ENCODE results near the gene PALM. TPM values are rescaled to one million over a fixed set of nuclear protein-coding genes. Genes with fewer than 3 reads are reported as not detected.
"Not testable (repeated sequence)": the region's sequence is repeated elsewhere in the genome, so short reads cannot be mapped to it uniquely, and the experiment has no call there.

The PALM gene
- total RNA-seq, 2 donors from 2014 or later, result 0.72 to 2.0 TPM

GRCh38 chr19:685454-685931 lies 23.2 kb upstream of the PALM start:
- Mint-ChIP-seq H3K4me1 (ENCODE audit: low read depth) (no peaks in the 10 kb centered on the region), H3K27ac (no peak overlapping the region), H3K4me3 (no peak overlapping the region), H3K36me3 (ENCODE audit: insufficient read depth in 2 of 2) (no peaks in the 10 kb centered on the region), H3K9me3 (no peaks in the 10 kb centered on the region), H3K27me3 (ENCODE audit: low read depth) (no peaks in the 10 kb centered on the region)
- no peak for ATAC-seq (replicated peaks in 1 of 2)
- no peak for DNase-seq

DNA sequence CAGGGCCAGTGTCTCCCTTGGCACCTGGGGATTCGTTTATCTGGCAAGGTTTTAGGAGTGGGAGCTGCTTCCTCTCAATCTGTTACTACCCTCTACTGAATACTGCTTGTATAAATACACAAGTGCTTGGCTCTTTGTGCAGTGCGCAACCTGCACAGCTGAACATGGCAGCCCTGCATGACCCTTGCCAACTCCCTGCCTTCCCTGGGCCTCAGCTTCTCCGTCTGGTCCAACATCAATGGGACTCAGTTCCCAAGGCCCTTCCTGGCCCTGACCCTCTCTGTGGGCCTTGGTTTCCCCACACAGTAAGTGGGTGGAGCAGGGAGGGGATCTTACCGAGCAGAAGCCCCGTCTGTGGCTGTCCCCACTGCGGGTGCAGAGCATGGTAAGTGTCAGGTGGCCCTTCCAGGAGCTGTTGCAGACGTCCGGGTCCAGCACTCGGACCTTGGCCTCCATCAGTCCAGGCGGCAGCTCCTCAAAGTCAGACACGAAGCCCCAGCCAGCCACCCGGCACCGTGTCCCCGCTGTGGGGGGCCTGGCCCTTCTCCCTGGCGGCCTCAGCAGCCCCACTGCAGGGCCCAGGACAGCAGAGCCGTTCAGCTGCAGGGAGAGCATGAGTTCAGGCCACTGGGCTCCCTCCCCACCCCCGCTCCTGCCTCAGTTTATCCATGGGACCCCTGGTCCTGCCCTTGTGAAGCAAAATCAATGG lies 22.0 kb upstream of the PALM start:
- DNase-seq (no peak), ATAC-seq (replicated peaks in 1 of 2) (no peak)
- H3K9me3 Mint-ChIP-seq, result no peaks in the 10 kb centered on the region
- no peak overlapping the region for H3K27ac Mint-ChIP-seq
- H3K4me1 Mint-ChIP-seq (ENCODE audit: low read depth), result no peaks in the 10 kb centered on the region
- no peak overlapping the region for H3K4me3 Mint-ChIP-seq
- H3K27me3 Mint-ChIP-seq (ENCODE audit: low read depth), result no peaks in the 10 kb centered on the region
- H3K36me3 Mint-ChIP-seq (ENCODE audit: insufficient read depth in 2 of 2), result no peaks in the 10 kb centered on the region

- Mint-ChIP-seq H3K4me3 (no peak overlapping the region), H3K27me3 (ENCODE audit: low read depth) (no peaks in the 10 kb centered on the region), H3K27ac (no peak overlapping the region), H3K36me3 (ENCODE audit: insufficient read depth in 2 of 2) (no peaks in the 10 kb centered on the region), H3K9me3 (no peaks in the 10 kb centered on the region), H3K4me1 (ENCODE audit: low read depth) (no peaks in the 10 kb centered on the region)
- no peak for DNase-seq
- no peak for ATAC-seq (replicated peaks in 1 of 2)
Measured at GRCh38 chr19:687569-688166, 21.1 kb upstream of the PALM start.

DNA sequence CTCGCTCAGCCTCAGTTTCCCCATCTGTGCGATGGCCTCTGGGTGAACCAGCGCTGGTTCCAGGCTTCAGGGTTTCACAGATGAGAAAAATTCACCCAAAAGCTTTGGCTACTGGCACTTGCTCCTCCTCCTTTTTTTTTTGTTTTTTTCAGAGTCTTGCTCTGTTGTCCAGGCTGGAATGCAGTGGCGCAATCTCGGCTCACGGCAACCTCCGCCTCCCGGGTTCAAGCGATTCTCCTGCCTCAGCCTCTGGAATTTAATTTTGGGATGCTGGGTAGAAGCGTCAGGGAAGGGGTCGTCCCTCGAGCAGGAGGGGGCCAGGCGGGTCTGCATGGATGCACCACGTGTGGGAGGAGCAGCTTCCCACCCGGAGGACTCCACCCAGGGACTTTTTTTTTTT lies 20.5 kb upstream of the PALM start:
- Mint-ChIP-seq H3K9me3 (no peaks in the 10 kb centered on the region), H3K4me3 (no peak overlapping the region), H3K36me3 (ENCODE audit: insufficient read depth in 2 of 2) (no peaks in the 10 kb centered on the region), H3K4me1 (ENCODE audit: low read depth) (no peaks in the 10 kb centered on the region), H3K27me3 (ENCODE audit: low read depth) (no peaks in the 10 kb centered on the region), H3K27ac (no peak overlapping the region)
- ATAC-seq (replicated peaks in 1 of 2), result no peak
- DNase-seq, result no peak

- no peak overlapping the region for H3K4me3 Mint-ChIP-seq
- H3K36me3 Mint-ChIP-seq (ENCODE audit: insufficient read depth in 2 of 2), result no peaks in the 10 kb centered on the region
- no peaks in the 10 kb centered on the region for H3K4me1 Mint-ChIP-seq (ENCODE audit: low read depth)
- no peak for ATAC-seq (replicated peaks in 1 of 2)
- H3K9me3 Mint-ChIP-seq, result no peaks in the 10 kb centered on the region
- H3K27ac Mint-ChIP-seq, result no peak overlapping the region
- no peaks in the 10 kb centered on the region for H3K27me3 Mint-ChIP-seq (ENCODE audit: low read depth)
- no peak for DNase-seq
Measured at GRCh38 chr19:688992-689391, 19.7 kb upstream of the PALM start.

GRCh38 chr19:690203-690602 lies 18.5 kb upstream of the PALM start:
- Mint-ChIP-seq H3K4me3 (no peak overlapping the region), H3K27ac (no peak overlapping the region), H3K27me3 (ENCODE audit: low read depth) (peaks cover 5% of the 10 kb centered on the region), H3K4me1 (ENCODE audit: low read depth) (no peaks in the 10 kb centered on the region), H3K36me3 (ENCODE audit: insufficient read depth in 2 of 2) (no peaks in the 10 kb centered on the region), H3K9me3 (no peaks in the 10 kb centered on the region)
- DNase-seq, result no peak
- no peak for ATAC-seq (replicated peaks in 1 of 2)

GRCh38 chr19:694481-695351 lies 14.0 kb upstream of the PALM start:
- no peaks in the 10 kb centered on the region for H3K9me3 Mint-ChIP-seq
- H3K27me3 Mint-ChIP-seq (ENCODE audit: low read depth), result peaks cover 23% of the 10 kb centered on the region
- H3K36me3 Mint-ChIP-seq (ENCODE audit: insufficient read depth in 2 of 2), result no peaks in the 10 kb centered on the region
- DNase-seq (no peak), ATAC-seq (replicated peaks in 1 of 2) (no peak)
- peak overlapping the region in 1 of 2 donors; percentile 12 for H3K4me3 Mint-ChIP-seq
- no peaks in the 10 kb centered on the region for H3K4me1 Mint-ChIP-seq (ENCODE audit: low read depth)
- no peak overlapping the region for H3K27ac Mint-ChIP-seq

GRCh38 chr19:695352-695949 lies 13.3 kb upstream of the PALM start, which contains the start of gene PRSS57:
Gene PRSS57, minus strand, starts transcription at chr19:695452. Its CDS starts 22 bp downstream, at chr19:695430.
- peaks cover 23% of the 10 kb centered on the region for H3K27me3 Mint-ChIP-seq (ENCODE audit: low read depth)
- H3K9me3 Mint-ChIP-seq, result no peaks in the 10 kb centered on the region
- DNase-seq (no peak), ATAC-seq (replicated peaks in 1 of 2) (no peak)
- no peaks in the 10 kb centered on the region for H3K36me3 Mint-ChIP-seq (ENCODE audit: insufficient read depth in 2 of 2)
- H3K4me1 Mint-ChIP-seq (ENCODE audit: low read depth), result no peaks in the 10 kb centered on the region
- H3K4me3 Mint-ChIP-seq, result peak within 1 kb of the TSS in 1 of 2 donors; percentile 12
- no peak within 1 kb of the TSS for H3K27ac Mint-ChIP-seq

DNA sequence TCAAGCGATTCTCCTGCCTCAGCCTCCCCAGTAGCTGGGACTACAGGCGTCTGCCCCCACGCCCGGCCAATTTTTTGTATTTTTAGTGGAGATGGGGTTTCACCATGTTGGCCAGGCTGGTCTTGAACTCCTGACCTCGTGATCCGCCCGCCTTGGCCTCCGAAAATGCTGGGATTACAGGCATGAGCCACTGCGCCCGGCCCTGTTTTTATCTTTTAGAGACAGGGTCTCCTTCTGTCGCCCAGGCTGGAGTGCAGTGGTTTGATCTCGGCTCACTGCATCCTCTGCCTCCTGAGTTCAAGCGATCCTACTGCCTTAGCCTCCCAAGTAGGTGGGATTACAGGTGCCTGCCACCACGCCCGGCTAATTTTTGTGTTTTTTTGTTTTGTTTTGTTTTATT lies 10.2 kb upstream of the PALM start:
- not testable (repeated sequence) for DNase-seq; H3K4me3 Mint-ChIP-seq; ATAC-seq (replicated peaks in 1 of 2); H3K36me3 Mint-ChIP-seq (ENCODE audit: insufficient read depth in 2 of 2); H3K9me3 Mint-ChIP-seq; H3K27ac Mint-ChIP-seq; H3K4me1 Mint-ChIP-seq (ENCODE audit: low read depth)
- peaks cover 36% of the 10 kb centered on the region for H3K27me3 Mint-ChIP-seq (ENCODE audit: low read depth)

DNA sequence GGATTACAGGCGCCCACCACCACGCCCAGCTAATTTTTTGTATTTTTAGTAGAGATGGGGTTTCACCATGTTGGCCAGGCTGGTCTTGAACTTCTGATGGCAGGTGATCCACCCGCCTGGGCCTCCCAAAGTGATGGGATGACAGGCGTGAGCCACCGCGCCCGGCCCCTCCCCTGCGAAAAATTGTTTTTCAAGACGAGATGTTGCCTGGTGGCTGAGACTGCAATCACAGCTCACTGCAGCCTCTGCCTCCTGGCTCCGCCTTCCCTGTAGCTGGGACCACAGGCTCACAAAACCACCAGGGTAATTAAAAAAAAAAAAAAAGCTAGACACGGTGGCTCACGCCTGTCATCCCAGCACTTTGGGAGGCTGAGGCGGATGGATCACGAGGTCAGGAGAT lies 8.8 kb upstream of the PALM start:
- not testable (repeated sequence) for H3K27ac Mint-ChIP-seq; ATAC-seq (replicated peaks in 1 of 2); H3K4me3 Mint-ChIP-seq; H3K4me1 Mint-ChIP-seq (ENCODE audit: low read depth); DNase-seq; H3K36me3 Mint-ChIP-seq (ENCODE audit: insufficient read depth in 2 of 2); H3K9me3 Mint-ChIP-seq
- peaks cover 31% of the 10 kb centered on the region for H3K27me3 Mint-ChIP-seq (ENCODE audit: low read depth)

DNA sequence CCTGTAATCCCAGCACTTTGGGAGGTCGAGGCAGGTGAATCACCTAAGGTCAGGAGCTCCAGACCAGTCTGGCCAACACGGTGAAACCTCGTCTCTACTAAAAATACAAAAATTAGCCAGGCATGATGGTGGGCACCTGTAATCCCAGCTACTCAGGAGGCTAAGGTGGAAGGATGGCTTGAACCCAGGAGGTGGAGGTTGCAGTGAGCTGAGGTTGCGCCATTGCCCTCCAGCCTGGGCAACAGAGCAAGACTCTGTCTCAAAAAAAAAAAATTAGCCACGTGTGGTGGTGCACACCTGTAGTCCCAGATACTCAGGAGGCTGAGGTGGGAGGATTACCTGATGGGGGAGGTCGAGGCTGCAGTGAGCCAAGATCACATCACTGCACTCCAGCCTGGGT lies 5.9 kb upstream of the PALM start:
- not testable (repeated sequence) for ATAC-seq (replicated peaks in 1 of 2); H3K36me3 Mint-ChIP-seq (ENCODE audit: insufficient read depth in 2 of 2); H3K4me1 Mint-ChIP-seq (ENCODE audit: low read depth); DNase-seq; H3K9me3 Mint-ChIP-seq; H3K27ac Mint-ChIP-seq
- peaks cover 31% of the 10 kb centered on the region for H3K27me3 Mint-ChIP-seq (ENCODE audit: low read depth)
- peak overlapping the region in 1 of 2 donors; percentile 54 for H3K4me3 Mint-ChIP-seq

DNA sequence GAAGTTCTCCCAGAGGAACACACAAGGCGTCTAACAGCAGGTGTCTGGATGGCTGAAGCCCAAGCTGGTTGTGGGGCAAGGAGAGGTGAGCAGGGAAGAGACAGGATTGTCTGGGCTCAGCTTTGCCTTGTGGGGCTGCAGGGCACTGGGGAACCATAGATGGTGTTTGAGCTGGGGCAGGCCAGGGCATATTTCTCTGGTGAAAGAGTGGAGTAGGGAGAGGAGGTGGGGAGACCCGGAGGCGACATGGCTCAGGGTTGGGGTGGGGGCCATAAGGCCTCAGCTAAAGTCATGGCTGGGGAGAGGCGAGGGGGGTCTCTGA lies 5.4 kb upstream of the PALM start:
- Mint-ChIP-seq H3K9me3 (no peaks in the 10 kb centered on the region), H3K4me1 (ENCODE audit: low read depth) (peaks cover 7% of the 10 kb centered on the region), H3K4me3 (peak overlapping the region in 1 of 2 donors; percentile 54), H3K27me3 (ENCODE audit: low read depth) (peaks cover 30% of the 10 kb centered on the region), H3K36me3 (ENCODE audit: insufficient read depth in 2 of 2) (peaks cover 0 to 2% of the 10 kb centered on the region in 2 donors), H3K27ac (no peak overlapping the region)
- no peak for DNase-seq
- ATAC-seq (replicated peaks in 1 of 2), result no peak
